Endometrium (tissue), 2 donors: ENCODE measurements around the gene BNIP3.
"Not testable (repeated sequence)": the region's sequence is repeated elsewhere in the genome, so short reads cannot be mapped to it uniquely, and the experiment has no call there.

Experiments
- FAIRE-seq: peaks from 2 replicates; lab custom pipeline; 2012; peaks lifted over from hg19 to GRCh38; lab: Jason Lieb, UNC
- donor health status: control.
- donor health status: control.

BNIP3 gene

GRCh38 chr10:131929122-131929845 is 52.4 kb downstream of the BNIP3 start:
- FAIRE-seq: no peak

GRCh38 chr10:131928248-131929095 is 53.3 kb downstream of the BNIP3 start:
- FAIRE-seq: no peak

- FAIRE-seq: no peak
Measured at GRCh38 chr10:131926743-131927595, 54.8 kb downstream of the BNIP3 start.

DNA sequence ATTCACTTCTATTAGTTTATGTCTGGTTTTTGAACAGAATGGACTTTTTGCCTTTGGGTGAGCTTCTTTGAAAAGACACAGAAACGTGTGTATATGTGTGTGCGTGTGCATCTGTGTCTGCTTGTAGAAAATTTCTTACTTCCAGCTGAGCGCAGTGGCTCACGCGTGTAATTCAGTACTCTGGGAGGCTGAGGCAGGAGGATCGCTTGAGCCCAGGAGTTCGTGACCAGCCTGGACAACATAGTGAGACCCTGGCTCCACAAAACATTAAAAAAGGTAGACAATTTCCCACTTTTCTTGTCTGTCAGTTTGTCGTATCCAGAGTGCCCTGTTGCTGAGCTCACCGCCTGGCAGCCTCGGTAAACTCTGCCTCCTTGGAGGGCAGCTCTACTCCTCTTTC is 55.5 kb downstream of the BNIP3 start:
- no peak for FAIRE-seq

GRCh38 chr10:131925716-131926115 is 56.0 kb downstream of the BNIP3 start:
- FAIRE-seq: no peak

DNA sequence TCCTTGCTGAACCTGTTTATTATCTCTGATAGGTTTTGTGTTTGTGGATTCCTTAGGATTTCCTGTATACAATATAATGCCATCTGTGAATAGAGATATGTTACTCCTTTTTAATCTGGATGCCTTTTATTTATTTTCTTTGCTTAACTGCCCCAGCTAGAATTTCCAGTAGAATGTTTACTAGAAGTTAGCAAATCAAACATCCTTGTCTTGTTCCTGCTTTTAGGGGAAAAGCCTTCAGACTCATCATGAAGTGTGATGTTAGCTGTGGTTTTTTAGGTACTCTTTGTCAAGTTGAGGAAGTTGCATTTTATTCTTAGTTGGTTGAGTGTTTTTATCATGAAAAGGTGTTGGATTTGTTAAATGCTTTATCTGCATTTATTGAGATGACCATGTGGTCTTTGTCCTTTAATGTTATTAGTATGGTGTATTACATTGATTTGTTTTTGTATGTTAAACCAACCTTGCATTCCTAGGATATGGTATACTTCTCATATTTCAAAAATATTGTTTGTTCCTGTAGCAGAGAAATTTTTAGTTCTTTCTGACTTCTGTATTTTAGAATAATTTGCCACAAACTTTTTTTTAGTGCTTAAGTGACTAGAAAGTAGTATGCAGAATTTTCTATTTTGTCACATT is 56.6 kb downstream of the BNIP3 start:
- FAIRE-seq: no peak

DNA sequence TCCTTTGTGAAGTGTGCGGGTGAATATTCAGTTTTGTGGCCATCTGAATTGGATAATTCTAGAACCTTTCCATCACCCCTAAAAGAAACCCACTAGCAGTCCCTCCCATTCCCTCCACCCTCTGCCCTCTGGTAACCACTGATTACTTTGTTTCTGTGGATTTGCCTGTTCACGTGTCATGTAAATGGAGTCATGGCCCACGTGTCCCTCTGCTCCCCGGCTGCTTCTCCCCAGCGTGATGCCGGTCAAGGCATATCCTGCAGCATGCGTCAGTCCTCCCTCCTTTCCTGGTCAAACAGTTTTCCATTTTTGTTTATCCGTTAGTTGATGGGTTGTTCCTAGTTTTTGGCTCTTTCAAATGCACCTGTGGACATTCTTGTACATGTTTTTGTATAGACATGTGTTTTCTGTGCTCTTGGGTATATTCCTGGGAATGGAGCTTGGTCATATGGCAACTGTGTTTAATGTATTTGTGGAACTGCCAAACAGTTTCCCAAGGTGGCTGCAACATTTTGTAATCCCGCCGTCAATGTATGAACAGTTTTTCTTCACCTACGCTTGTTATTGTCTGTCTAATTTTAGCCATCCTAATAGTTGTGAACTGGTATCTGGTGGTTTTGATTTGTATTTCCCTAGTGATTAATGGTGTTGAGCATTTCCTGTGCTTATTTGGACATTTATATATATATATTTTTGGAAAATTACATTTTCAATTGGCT is 58.5 kb downstream of the BNIP3 start:
- no peak for FAIRE-seq

- FAIRE-seq: no peak
Measured at GRCh38 chr10:131921184-131921583, 60.5 kb downstream of the BNIP3 start.

GRCh38 chr10:131920693-131921092 is 61.0 kb downstream of the BNIP3 start:
- no peak for FAIRE-seq

DNA sequence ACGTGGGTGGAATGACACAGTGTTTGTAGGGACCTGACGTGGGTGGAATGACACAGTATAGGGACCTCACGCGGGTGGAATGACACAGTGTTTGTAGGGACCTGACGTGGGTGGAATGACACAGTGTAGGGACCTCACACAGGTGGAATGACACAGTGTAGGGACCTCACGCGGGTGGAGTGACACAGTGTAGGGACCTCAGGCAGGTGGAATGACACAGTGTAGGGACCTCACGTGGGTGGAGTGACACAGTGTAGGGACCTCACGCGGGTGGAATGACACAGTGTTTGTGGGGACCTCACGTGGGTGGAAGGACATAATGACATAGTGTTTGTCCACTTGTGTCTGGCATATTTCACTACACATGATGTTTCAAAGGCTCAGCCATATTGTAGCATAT is 61.6 kb downstream of the BNIP3 start:
- FAIRE-seq: no peak

DNA sequence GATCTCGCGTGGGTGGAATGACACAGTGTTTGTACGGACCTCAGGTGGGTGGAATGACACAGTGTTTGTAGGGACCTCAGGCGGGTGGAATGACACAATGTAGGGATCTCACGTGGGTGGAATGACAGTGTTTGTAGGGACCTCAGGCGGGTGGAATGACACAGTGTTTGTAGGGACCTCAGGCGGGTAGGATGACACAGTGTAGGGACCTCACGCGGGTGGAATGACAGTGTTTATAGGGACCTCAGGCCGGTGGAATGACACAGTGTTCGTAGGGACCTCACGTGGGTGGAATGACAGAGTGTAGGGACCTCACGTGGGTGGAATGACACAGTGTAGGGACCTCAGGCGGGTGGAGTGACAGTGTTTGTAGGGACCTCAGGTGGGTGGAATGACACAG is 62.3 kb downstream of the BNIP3 start:
- not testable (repeated sequence) for FAIRE-seq
